Amniotic stem cell (primary cell): ENCODE measurements around the gene DLL3.
A peak's percentile ranks its signal among the peaks of the same experiment; 100 is the strongest.
"Not testable (repeated sequence)": the region's sequence is repeated elsewhere in the genome, so short reads cannot be mapped to it uniquely, and the experiment has no call there.

Experiments
- DNase-seq: peaks from one replicate; lab custom pipeline; 2025; lab: John Stamatoyannopoulos, UW

The DLL3 gene

GRCh38 chr19:39498798-39499642 lies at the start of gene DLL3:
Gene DLL3, plus strand, starts transcription at chr19:39498947. Its CDS starts 28 bp downstream, at chr19:39498975.
- no peak for DNase-seq

- no peak for DNase-seq
Measured at GRCh38 chr19:39449116-39449797, 49.5 kb upstream of the DLL3 start.

GRCh38 chr19:39451257-39451656 lies 47.5 kb upstream of the DLL3 start:
- DNase-seq, result not testable (repeated sequence)

GRCh38 chr19:39463403-39463802 lies 35.3 kb upstream of the DLL3 start:
- no peak for DNase-seq

GRCh38 chr19:39465956-39466747 lies 32.6 kb upstream of the DLL3 start:
- DNase-seq, result no peak

GRCh38 chr19:39467941-39468340 lies 30.8 kb upstream of the DLL3 start:
- no peak for DNase-seq

- no peak for DNase-seq
Measured at GRCh38 chr19:39469036-39469435, 29.7 kb upstream of the DLL3 start.

GRCh38 chr19:39469567-39469966 lies 29.2 kb upstream of the DLL3 start:
- no peak for DNase-seq

GRCh38 chr19:39470724-39471339 lies 27.9 kb upstream of the DLL3 start:
- DNase-seq, result no peak

- no peak for DNase-seq
Measured at GRCh38 chr19:39471756-39472536, 26.8 kb upstream of the DLL3 start.

- no peak for DNase-seq
Measured at GRCh38 chr19:39472746-39473442, 25.9 kb upstream of the DLL3 start.

GRCh38 chr19:39473443-39473960 lies 25.2 kb upstream of the DLL3 start:
- DNase-seq, result no peak

- DNase-seq, result no peak
Measured at GRCh38 chr19:39474139-39474620, 24.6 kb upstream of the DLL3 start.

- no peak for DNase-seq
Measured at GRCh38 chr19:39475748-39476147, 23.0 kb upstream of the DLL3 start.

GRCh38 chr19:39479319-39479801 lies 19.4 kb upstream of the DLL3 start:
- not testable (repeated sequence) for DNase-seq

- no peak for DNase-seq
Measured at GRCh38 chr19:39479916-39480315, 18.8 kb upstream of the DLL3 start.

GRCh38 chr19:39480337-39481228 lies 18.2 kb upstream of the DLL3 start, which contains the start of gene TIMM50:
Gene TIMM50, plus strand, starts transcription at chr19:39480838. Its CDS starts 16 bp downstream, at chr19:39480854.
- peak; percentile 97 for DNase-seq

- DNase-seq, result no peak
Measured at GRCh38 chr19:39481229-39481545, 17.6 kb upstream of the DLL3 start.

GRCh38 chr19:39481676-39482075 lies 17.1 kb upstream of the DLL3 start:
- DNase-seq, result no peak
